Stimulated activated CD8-positive, alpha-beta memory T cell treated with anti-CD3 and anti-CD28 coated beads, Interleukin-2, amount 100 ng/mL, for 1 hour (primary cell): ENCODE results near the gene AHCY.
"Not testable (repeated sequence)": the region's sequence is repeated elsewhere in the genome, so short reads cannot be mapped to it uniquely, and the experiment has no call there.

Experiments used
- DNase-seq, 2 donors: peaks; one replicate each; pipeline ENCODE4 v3.0.0-alpha.2; 2020; ENCODE audit warnings: low read depth in 2 of 2

The AHCY gene

DNA sequence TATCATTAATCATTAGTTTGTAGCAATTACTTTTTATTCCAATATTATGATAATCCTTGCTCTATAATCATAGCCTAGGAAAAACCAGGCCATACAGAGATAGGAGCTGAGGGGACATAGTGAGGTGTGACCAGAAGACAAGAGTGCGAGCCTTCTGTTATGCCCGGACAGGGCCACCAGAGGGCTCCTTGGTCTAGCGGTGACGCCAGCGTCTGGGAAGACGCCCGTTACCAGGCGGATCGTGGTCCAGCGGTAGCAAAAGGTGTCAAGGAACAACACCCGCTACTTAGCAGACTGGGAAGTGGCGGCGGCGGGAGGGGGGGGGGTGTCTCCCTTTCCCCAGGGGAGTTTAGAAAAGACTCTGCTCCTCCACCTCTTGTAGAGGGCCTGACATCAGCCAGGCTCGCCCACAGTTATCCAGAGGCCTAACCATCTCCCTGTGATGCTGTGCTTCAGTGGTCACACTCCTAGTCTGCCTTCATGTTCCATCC, 4.8 kb downstream of the AHCY start:
- DNase-seq = not testable (repeated sequence)

DNA sequence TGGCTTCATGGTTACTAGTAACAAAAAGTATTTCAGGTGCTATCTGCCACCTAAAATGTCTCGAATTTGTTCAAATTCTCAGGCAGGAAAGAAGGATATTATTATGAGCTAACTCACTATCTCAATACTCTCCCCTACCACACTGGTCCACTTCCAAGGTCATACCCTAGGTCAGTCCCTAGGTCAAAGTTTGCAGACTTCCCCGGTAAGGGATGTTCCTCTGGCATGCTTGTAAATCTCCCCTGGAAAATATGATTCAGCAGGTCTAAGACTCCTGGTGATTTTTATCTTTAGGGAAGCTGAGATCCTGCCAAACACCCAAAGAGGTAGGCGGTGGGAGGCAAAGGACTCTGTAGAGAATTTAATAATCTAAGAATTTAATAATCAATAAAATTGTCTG, 6.7 kb downstream of the AHCY start:
- no peak for DNase-seq

DNA sequence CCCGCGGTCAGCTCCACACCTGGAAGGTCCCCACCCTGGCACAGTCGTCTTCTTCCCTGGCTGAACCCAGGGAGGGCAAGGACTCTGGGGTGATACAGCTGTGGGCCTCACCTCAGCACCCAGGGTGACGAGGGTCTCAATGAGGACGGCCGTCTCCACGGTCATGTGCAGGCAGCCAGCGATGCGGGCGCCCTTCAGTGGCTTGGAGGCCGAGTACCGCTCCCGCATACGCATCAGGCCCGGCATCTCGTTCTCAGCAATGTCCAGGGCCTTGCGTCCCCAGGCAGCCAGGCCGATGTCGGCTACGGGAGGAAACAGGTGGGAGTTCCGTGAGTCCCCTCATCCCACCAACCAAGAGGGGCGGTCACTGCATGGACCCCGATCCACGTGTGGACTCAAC, 7.9 kb downstream of the AHCY start:
- no peak for DNase-seq

DNA sequence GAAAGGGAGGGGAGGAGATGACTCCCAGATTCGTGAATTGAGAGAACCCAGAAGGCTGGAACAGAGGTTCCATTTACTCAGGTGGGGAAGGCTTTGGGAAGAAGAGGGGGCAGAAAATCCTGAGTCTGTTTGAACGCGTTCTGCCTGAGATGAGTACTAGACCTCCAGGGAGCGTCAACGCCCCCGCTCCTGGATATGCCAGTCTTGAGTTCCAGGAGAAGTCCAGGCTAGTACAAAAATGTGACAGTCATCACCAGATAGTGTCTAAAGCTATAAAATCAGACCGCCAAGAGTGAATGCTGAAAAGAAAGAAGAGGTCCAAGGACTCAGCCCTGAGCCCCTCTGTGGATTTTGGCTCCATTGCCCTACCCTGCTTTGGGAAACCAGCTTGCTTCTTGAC, 8.6 kb downstream of the AHCY start:
- DNase-seq = no peak

DNA sequence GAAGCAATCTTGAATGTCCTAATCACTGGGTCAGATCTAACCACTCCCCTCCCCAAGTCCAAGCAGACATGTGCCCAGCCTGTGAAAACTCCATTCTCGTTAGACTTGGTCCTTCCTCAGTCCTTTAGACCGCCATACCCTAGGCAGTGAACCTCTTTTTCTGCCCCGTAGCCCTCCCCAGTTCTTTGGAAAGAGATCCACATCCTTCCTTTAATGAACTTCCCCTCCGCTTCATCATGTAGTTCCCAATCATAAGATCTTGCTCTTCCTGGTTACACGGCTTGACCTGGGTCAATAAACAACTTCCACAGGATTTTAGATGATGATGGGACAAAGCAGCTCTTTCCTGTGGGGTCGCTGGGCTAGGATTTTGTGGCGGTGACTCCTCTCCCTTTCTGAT, 9.6 kb downstream of the AHCY start:
- no peak for DNase-seq

DNA sequence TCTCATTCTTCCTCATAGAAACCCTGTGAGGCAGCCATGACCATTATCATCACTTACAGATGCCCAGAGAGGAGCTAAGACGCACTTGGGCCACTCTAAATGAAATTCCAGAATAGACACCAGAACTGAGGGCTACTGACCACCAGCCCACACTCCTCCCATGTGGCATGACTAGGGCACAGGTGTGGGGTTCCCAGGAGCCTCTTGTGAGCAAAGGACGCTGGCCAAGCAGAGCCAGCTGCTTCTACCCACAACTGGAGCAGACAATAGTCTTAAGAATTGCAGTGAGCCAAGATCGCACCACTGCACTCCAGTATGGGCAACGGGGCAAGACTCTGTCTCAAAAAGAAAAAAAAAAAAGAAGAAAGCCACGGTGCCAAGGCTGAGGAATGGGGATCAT, 10.0 kb downstream of the AHCY start:
- no peak for DNase-seq

DNA sequence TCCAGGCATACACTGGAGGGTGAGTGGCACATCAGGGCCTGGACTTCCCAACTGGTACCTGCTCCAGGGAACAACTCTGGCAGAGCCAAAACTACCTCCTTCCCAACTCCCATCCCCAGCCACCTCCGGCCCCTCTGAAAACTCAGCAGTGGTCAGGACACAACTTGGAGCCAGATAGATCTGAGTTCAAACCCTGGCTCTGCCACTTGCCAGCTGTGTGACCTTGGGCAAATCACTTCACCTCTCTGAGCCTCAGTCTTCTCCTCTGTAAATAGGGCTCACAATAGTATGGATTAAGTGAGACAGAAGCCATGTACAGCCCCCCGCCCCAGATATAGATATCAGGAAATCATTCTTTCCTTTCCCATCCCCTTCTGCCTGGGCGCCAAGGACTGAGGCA, 10.7 kb downstream of the AHCY start:
- DNase-seq = no peak

DNA sequence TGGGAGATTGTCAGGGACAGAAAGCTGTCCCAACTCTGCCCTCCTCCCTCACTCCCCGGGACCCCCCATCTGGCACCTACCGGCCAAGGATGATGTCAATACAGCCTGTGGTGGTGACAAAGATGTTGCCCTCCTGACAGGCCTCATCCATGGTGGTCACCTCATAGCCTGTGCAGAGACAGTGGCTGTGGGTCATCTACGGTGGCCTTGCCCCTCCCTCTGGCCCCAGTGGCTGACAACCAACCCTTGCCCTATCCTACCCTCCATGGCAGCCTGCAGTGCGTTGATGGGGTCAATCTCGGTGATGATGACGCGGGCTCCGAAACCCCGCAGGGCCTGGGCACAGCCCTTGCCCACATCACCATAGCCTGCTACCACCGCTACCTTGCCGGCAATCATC, 12.7 kb downstream of the AHCY start:
- no peak for DNase-seq

DNA sequence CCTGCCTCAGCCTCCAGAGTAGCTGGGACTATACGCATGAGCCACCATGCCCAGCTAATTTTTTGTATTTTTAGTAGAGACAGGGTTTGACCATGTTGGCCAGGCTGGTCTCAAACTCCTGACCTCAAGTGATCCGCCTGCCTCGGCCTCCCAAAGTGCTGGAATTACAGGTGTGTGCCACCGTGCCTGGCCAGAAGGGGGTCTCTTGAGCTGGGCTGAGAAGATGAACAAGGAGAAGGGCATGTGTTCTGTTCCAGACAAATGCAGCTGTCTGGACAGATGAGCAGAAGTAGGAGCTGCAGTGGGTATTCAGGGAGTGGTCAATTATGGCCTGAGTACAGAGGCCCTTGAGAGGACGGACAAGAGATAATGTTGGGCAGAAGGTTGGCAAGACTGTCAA, 15.7 kb downstream of the AHCY start:
- DNase-seq = not testable (repeated sequence)

DNA sequence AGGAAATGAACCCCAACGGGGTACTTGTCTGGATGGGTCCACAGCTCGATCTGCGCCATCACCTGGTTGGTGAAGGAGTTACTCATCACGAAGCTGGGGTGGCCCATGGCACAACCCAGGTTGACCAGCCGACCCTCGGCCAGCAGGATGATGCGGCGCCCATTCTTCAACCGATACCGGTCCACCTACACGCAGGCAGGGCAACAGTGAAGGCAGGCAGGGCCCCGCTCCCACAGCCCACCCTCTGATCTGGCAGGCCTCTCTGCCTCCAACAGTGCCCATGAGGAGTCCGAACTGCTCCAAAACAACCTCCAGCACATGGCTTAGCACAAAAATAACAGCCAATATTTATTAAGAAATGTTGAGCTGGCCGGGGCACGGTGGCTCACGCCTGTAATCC, 17.7 kb downstream of the AHCY start:
- no peak for DNase-seq

DNA sequence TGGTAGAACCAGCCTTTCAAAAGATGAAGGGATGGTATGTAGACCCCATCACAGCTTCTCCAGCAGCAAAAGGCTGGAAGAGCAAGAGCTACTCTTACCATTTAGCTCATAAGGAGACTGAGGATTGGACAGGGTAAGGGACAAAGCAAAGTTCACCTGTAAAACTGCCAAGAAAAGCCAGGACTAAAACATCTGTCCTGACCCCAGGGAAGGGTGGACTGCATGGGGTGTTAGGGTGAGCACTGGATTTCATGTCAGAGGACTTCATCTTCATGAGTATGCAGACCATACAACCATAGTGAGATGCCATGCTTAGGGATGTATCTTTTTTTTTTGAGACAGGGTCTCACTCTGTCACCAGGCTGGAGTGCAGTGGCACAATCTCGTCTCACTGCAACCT, 19.3 kb downstream of the AHCY start:
- DNase-seq = no peak

DNA sequence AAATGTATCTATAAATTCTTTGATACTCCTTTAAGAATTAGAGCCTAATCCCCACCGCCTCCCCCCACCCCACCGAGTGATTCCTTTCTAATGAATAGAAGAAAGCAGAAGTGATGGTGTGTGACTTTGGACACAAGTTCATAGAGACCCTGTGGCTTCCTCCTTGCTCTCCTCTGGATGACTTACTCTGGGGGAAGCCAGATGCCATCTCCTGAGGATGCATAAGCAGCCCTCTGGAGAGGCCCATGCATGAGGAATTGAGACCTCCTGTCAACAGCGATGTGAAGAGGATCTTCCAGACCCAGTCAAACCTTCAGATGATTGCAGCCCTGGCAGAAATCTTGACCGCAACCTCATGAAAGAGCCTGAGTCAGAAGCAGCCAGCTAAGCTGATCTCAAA, 21.1 kb downstream of the AHCY start:
- DNase-seq = no peak

DNA sequence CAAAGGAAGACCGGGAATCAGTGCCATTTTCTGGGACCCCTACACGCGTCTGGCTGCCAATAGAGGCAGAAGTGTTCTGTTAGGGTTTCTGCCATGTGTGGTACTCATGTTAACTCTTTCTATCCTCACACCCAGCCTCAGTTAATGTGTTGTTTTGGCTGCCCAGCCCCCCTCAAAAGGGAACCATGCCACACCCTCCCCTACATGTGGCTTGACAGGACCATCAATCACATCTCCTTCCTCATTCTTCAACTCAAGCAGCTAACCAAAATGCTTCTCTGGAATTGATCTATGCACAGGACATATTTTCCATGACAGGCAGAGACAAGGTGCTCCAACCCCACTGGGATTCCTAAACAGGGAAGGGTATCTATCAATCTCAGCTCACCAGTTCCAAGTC, 22.0 kb downstream of the AHCY start:
- DNase-seq = no peak

DNA sequence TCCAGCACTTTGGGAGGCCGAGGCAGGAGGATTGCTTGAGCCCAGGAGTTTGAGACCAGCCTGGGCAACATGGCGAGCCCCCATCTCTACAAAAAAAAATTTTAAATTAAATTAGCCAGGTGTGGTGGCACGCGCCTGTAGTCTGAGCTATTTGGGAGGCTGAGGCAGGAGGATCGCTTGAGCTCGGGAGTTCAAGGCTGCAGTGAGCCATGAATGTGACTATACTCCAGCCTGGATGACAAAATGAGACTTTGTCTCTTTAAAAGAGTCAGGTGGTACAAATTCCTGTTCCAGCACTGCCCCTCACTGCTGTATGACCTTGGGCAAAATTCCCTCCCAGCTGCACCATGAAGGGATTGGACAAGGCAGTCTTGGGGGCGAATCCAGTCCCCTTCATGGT, 28.5 kb downstream of the AHCY start:
- DNase-seq = no peak

DNA sequence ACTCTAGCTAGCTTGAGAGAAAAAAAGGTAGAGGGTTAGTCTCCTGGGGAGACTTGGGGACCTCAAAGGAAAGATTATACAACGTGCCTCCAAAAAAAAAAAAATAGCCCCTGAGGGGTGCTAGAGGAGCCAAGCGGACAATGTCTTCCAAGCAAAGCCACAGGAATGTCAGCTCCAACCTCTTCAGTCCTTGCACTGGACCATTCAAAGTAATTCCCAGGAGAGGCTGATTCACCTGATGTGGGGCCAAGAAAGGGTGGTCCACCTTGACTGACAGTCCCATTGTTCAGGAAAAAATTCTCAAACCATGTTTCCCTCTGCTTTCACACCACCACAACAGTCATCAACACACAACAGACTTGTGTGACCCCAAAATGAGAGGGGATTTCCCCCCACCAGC, 31.2 kb downstream of the AHCY start:
- DNase-seq = no peak

DNA sequence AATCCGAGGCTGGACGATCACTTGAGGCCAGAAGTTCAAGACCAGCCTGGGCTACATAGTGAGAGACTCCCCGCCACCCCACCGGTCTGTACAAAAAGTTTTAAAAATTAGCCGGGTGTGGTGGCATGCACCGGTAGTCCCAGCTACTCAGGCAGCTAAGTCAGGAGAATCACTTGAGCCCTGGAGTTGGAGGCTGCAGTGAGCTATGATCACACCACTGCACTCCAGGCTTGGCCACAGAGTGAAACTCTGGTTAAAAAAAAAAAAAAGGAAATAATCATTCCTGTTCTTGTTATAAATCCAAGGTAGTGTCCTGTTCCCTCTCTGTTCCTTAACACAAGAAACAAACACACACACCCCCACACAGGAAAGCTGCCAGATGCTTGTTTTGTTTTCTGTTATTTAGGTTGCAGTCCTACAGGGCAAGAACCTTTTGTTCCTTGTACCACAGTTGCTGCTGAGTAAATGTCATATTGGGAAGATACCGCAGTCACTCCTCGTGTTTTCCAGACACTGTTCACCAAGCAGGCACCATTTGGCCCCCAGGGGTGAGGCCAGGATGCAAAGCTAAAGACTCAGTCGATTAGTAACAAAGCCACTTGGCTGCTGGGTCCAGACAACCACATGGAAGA, 33.0 kb downstream of the AHCY start:
- DNase-seq = no peak

DNA sequence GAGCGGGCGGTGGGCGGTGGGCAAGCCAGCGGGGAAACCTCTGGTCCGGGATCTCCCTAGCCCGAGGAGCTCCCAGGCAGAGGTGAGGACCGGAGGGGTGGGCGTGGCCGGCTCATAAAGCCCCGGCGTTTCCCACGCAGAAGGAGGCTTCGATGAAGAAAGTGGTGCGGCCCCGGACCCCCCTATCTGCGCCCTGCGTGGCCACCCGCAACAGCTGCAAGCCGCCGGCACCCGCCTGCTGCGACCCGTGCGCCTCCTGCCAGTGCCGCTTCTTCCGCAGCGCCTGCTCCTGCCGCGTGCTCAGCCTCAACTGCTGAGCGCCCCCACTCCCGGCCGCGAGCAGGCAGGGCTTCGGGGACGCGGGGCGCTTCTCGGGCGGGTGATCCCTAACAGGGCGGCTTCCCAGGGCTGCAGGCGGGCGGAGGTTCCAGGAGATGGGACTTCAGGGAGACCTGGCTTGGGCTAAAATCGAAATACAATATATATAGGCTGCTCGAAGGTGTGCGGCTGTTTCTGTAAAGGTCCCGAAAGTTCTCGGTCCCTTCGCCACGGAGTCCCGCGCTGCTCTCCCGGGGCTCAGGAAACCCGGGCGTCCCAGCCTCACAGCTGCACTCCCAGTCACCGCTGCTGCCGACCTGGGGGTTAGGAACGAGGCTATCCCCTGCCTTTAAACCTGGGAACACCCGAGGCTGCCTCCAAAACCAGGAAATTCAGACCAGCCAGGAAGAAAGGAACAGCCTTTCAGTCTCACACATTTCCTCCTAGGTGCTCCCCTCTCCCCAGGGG, 34.1 kb downstream of the AHCY start:
- peak in 1 of 2 donors; percentile 7 for DNase-seq

DNA sequence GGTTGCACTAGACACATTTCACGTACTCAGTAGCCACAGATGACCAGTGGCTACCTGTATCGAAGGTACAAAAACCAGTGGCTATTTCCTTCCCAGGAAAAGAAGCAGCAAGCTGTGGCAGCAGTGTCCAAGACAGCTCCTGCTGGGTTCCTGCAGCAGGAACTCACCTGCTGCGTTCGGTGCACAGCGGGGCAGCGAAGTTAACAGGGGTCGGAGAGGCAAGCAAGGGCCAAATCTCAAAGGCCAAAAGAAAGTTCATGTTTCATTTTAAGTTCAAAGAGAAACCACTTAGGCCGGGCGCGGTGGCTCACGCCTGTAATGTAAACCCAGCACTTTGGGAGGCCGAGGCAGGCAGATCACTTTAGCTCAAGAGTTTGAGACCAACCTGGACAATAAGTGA, 35.0 kb downstream of the AHCY start:
- no peak for DNase-seq

DNA sequence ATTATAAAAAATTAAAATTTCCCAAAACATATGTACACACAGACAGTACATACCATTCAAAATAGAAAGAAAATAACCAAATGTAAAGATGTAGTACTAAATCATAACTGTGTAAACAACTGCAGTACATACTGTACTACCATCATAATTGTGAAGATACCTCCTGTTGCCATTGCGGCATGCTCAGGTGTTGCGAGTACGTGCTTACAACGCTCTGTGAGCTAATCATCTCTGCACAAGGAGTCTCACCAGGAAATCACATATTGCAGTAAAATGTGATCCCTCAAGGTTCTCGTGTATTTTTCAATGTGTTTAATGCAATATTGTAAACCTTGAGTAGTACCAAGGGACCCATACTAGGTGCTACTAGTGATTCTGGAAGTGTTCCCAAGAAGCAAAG, 39.0 kb downstream of the AHCY start:
- no peak for DNase-seq

DNA sequence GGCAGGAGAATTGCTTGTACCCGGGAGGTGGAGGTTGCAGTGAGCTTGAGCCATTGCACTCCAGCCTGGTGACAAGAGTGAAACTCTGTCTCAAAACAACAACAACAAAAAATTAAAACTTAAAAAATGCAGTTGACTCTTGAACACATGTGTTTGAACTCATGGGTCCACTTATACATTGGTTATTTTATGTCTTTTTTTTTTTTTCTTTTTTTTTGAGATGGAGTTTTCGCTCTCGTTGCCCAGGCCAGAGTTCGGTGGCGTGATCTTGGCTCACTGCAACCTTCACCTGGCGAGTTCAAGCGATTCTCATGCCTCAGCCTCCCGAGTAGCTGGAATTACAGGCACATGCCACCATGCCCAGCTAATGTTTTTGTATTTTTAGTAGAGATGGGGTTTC, 39.7 kb downstream of the AHCY start:
- DNase-seq = not testable (repeated sequence)

DNA sequence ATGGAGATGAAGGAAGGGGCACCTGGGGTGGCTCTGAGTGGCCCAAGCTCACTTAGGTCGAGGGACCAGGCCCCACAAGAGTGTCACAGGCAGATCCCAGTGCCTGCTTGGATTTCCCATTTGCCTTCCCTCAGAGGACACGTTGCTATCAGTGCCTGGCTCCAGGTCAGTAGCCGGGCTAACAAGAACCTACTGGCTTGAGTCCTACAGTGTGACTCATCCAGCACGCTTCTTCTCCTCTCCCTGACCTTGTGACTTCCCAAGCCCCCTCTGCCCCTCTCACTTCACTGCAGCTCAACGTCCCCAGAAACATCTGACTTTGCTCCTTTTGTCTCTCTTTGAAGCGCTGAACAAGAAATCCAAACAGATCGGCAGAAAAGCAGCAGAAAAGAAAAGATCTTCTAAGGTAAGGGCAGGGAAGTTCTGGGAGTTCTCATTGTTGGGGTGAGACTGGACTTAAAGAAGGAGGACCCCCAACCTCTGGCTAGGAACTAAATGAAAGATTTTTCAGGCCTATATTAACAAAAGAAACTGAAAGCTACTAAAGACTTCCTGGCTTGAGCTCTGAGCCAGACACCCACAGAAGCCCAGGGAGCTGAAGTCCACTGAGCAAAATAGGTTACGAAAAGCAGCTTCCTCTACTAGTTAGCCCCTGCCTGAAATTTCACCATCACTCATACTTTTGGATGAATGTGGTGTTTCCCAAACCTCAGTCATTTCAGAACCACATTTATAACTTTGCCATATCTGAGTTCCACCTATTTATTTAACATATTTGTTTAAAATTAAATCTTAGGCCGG, 40.5 kb downstream of the AHCY start:
- DNase-seq = no peak

DNA sequence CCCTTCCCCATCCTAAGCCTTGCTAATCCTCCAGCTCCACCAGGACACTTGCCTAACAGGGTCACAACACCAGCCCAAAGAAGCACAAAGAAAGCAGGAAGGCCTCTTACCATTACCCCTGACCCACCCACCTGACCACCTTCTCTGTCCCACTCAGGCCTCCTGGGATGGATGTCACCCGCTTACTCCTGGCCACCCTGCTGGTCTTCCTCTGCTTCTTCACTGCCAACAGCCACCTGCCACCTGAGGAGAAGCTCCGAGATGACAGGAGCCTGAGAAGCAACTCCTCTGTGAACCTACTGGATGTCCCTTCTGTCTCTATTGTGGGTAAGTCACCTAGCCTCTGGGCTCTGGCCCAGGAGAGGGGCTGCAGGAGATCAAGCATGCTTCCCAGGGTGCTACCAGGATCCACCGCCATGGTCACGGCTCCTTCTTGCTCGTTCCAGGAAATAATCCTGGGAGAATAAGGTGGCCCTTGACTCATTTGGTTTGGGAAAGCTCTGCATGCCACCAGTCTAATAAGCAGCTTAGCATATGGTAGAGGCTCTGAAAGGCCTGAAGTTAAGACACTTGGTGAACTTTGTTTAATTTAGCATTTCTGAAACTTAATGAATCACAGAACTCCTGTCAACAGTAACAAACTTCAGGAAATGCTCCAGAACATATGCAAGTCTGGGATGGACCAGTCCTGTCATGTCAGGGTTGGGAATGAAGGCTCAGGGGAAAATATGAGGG, 42.8 kb downstream of the AHCY start:
- no peak for DNase-seq
